HepG2 (cell line): ENCODE results near the gene WIZ. TPM values are rescaled to one million over a fixed set of nuclear protein-coding genes. Genes with fewer than 3 reads are reported as not detected.

ENCODE experiments used
- FOXK1 ChIP-seq: sonication (generic); formaldehyde crosslinking; IDR thresholded peaks from 2 replicates; pipeline ENCODE4 v1.4.0; 2020; ENCODE audit warnings: low read depth, missing genetic modification reagents, borderline replicate concordance
- IRF2 ChIP-seq: IDR thresholded peaks from 2 replicates; pipeline ENCODE4 v1.6.1; 2018; ENCODE audit warnings: missing genetic modification reagents, missing compliant biosample characterization
- REPIN1 ChIP-seq: sonication (generic); formaldehyde crosslinking; IDR thresholded peaks from 2 replicates; pipeline ENCODE4 v1.8.0; 2022; ENCODE audit warnings: missing genetic modification reagents, low read depth, mild to moderate bottlenecking, borderline replicate concordance
- SIN3B ChIP-seq: fragments of 150-350 bp; IDR thresholded peaks from 2 replicates; pipeline ENCODE4 v1.6.1; 2014; ENCODE audit warnings: low read length
- SRSF4 ChIP-seq: fragments of 200-400 bp; formaldehyde crosslinking; IDR thresholded peaks from one replicate; pipeline ENCODE4 v1.6.1; 2018; ENCODE audit warnings: mild to moderate bottlenecking, low read depth, low read length, moderate library complexity; ENCODE audit not compliant: poor library complexity, severe bottlenecking
- TCF7L2 ChIP-seq: IDR thresholded peaks from 2 replicates; pipeline ENCODE4 v1.6.1; 2011; ENCODE audit warnings: mild to moderate bottlenecking, low read depth, low read length, moderate library complexity
- polyA plus RNA-seq, 8 experiments: library from polyadenylated mRNA; depleted of rRNA in 3 of 8; stranded (reverse) in 7 of 8; unstranded in 1 of 8; fragments of >200 nt; fragmentation: Illumina TruSeq in 4 of 8; extraction: Trizol in 4 of 8; gene quantifications; 2 replicates each; pipeline versions ENCODE4 v1.2.1 to v1.2.3, GENCODE V29; 2011 to 2016; ENCODE audit warnings: low read depth in 4 of 8, missing spikeins in 1 of 8, mixed read lengths in 1 of 8; ENCODE audit not compliant: insufficient read depth in 1 of 8
- total RNA-seq, 5 experiments: library from RNA; depleted of rRNA; stranded (reverse); fragments of >200 nt; fragmentation: Illumina TruSeq; extraction: Trizol; gene quantifications; 2 replicates each; pipeline ENCODE4 v1.2.3, GENCODE V29; 2016; ENCODE audit warnings: low read depth in 1 of 5
- TF ChIP-seq, protein P1 (sequence below): fragments of 450-650 bp; IDR thresholded peaks from 2 replicates; pipeline ENCODE4 v1.6.1; 2017
- TF ChIP-seq, protein P2 (sequence below), 2 experiments: fragments of 450-650 bp in 1 of 2; sonication (generic) in 1 of 2; formaldehyde crosslinking in 1 of 2; IDR thresholded peaks; 2 replicates each; pipeline versions ENCODE4 v1.6.1 to v1.8.0; 2016 to 2022; ENCODE audit warnings: antibody characterized with exemption in 1 of 2, mild to moderate bottlenecking in 1 of 2, missing genetic modification reagents in 1 of 2
- TF ChIP-seq, protein P3 (sequence below): sonication (generic); formaldehyde crosslinking; IDR thresholded peaks from 2 replicates; pipeline ENCODE4 v1.4.0; 2020; ENCODE audit warnings: missing genetic modification reagents, borderline replicate concordance
- TF ChIP-seq, protein P4 (sequence below): IDR thresholded peaks from 2 replicates; pipeline ENCODE4 v1.6.1; 2012; ENCODE audit warnings: inconsistent platforms

The WIZ gene
- total and polyA plus RNA-seq, 2 of the 13 experiments (the other 11 are each of a cell fraction or from before 2014, with no cell fraction given), result 4.7 to 4.8 TPM

DNA sequence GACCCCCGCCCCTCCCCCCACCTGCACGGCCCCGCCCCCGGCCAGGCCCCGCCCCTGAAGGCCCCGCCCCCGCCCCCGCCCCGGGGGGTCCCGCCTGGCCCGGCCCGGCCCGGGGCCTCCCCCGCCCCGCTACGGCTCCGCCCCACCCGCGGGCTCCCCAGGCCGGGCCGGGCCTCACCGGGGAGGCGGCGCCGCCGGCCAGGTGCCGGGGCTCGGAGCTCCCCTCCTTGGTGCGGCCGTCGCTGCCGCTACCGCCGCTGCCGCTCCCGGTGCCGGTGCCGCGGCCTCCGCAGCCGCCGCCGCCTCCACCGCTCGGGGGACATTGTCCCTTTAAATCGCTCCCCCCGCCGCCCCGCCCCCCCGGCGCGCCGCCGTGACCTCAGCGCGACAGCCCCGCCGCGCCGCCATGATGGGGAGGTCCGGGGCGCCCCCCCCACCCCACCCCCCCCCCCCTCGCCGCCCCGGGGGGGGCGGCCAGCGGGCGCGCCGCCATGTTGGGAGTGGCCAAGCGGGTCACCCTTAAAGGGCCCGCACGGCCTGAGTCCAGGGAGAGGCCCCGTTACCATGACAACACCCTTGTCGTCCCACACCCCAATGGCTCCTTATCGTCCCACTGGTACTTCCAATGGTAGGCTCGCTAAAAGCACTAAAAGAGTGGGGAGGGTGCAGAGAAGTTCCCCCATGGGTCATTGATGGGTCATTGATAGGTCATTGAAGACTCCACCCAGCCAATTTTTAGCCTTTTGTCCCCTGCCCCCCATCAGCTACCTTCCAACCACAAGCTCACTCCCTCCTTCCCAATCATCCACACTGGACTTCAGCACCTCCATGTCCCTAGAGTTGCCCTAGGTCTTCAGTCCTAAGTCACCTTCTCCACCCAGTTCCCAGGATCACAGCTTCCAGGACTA is at the start of gene WIZ (continued):
- TF ChIP-seq SRSF4 (no peak), REPIN1 (CRISPR knock-in tag) (no peak), IRF2 (CRISPR knock-in tag) (no peak), TCF7L2 (no peak), SIN3B (no peak), FOXK1 (CRISPR knock-in tag) (no peak)
- TF ChIP-seq, protein P1, sequence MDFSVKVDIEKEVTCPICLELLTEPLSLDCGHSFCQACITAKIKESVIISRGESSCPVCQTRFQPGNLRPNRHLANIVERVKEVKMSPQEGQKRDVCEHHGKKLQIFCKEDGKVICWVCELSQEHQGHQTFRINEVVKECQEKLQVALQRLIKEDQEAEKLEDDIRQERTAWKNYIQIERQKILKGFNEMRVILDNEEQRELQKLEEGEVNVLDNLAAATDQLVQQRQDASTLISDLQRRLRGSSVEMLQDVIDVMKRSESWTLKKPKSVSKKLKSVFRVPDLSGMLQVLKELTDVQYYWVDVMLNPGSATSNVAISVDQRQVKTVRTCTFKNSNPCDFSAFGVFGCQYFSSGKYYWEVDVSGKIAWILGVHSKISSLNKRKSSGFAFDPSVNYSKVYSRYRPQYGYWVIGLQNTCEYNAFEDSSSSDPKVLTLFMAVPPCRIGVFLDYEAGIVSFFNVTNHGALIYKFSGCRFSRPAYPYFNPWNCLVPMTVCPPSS, result no peak
- TF ChIP-seq, protein P2, sequence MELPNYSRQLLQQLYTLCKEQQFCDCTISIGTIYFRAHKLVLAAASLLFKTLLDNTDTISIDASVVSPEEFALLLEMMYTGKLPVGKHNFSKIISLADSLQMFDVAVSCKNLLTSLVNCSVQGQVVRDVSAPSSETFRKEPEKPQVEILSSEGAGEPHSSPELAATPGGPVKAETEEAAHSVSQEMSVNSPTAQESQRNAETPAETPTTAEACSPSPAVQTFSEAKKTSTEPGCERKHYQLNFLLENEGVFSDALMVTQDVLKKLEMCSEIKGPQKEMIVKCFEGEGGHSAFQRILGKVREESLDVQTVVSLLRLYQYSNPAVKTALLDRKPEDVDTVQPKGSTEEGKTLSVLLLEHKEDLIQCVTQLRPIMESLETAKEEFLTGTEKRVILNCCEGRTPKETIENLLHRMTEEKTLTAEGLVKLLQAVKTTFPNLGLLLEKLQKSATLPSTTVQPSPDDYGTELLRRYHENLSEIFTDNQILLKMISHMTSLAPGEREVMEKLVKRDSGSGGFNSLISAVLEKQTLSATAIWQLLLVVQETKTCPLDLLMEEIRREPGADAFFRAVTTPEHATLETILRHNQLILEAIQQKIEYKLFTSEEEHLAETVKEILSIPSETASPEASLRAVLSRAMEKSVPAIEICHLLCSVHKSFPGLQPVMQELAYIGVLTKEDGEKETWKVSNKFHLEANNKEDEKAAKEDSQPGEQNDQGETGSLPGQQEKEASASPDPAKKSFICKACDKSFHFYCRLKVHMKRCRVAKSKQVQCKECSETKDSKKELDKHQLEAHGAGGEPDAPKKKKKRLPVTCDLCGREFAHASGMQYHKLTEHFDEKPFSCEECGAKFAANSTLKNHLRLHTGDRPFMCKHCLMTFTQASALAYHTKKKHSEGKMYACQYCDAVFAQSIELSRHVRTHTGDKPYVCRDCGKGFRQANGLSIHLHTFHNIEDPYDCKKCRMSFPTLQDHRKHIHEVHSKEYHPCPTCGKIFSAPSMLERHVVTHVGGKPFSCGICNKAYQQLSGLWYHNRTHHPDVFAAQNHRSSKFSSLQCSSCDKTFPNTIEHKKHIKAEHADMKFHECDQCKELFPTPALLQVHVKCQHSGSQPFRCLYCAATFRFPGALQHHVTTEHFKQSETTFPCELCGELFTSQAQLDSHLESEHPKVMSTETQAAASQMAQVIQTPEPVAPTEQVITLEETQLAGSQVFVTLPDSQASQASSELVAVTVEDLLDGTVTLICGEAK (IDR thresholded peaks at IDR 0.05), result no peak
- TF ChIP-seq, protein P2 (CRISPR knock-in tag; IDR thresholded peaks at IDR 0.05), result no peak
- TF ChIP-seq, protein P3, sequence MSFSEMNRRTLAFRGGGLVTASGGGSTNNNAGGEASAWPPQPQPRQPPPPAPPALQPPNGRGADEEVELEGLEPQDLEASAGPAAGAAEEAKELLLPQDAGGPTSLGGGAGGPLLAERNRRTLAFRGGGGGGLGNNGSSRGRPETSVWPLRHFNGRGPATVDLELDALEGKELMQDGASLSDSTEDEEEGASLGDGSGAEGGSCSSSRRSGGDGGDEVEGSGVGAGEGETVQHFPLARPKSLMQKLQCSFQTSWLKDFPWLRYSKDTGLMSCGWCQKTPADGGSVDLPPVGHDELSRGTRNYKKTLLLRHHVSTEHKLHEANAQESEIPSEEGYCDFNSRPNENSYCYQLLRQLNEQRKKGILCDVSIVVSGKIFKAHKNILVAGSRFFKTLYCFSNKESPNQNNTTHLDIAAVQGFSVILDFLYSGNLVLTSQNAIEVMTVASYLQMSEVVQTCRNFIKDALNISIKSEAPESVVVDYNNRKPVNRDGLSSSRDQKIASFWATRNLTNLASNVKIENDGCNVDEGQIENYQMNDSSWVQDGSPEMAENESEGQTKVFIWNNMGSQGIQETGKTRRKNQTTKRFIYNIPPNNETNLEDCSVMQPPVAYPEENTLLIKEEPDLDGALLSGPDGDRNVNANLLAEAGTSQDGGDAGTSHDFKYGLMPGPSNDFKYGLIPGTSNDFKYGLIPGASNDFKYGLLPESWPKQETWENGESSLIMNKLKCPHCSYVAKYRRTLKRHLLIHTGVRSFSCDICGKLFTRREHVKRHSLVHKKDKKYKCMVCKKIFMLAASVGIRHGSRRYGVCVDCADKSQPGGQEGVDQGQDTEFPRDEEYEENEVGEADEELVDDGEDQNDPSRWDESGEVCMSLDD (CRISPR knock-in tag), result no peak
- TF ChIP-seq, protein P4, sequence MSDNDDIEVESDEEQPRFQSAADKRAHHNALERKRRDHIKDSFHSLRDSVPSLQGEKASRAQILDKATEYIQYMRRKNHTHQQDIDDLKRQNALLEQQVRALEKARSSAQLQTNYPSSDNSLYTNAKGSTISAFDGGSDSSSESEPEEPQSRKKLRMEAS, result 0 out of 2 replicates have a peak, but pooled peaks have one; percentile 48
